ENCODE measurements around the gene PAPSS2.

Gene PAPSS2

GRCh38 chr10:87654212-87654611 is 5.5 kb upstream of the PAPSS2 start:
- no peak overlapping the region for H3K4me3 ChIP-seq (ENCODE audit: low read depth, low read length)
- TF ChIP-seq CTCF (IDR thresholded peaks at IDR 0.05; ENCODE audit: low read depth, low read length) = no peak

- no peak overlapping the region for H3K4me3 ChIP-seq (ENCODE audit: low read depth, low read length)
- peak; percentile 56 for TF ChIP-seq CTCF (IDR thresholded peaks at IDR 0.05; ENCODE audit: low read depth, low read length)
These were observed 3.1 kb upstream of the PAPSS2 start for GRCh38 chr10:87656431-87657072.

- no peak overlapping the region for H3K4me3 ChIP-seq (ENCODE audit: low read depth, low read length)
- no peak for TF ChIP-seq CTCF (IDR thresholded peaks at IDR 0.05; ENCODE audit: low read depth, low read length)
These were observed 2.3 kb upstream of the PAPSS2 start for GRCh38 chr10:87657371-87657770.

DNA sequence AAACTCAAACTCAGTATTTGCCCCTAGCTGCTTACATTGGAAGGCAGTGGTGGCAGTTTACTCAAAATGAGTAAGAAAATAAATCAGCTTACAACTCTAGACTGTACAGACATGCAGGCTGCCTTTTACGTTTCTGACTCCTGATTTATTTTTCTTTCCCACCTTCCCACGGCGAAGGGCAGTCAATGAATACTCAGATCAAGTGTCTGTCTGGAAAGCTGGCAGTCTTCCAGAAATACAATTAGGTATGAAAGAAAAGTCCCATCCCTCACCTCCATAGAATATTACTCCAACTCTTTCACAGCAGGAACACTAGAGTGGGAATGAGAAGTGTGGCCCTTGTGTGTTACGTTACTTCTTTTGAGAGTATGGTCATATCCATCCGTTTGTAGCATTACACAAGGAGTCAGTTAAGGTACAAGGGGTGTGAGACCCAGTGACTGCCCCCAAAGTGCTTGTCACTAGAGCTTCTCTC is 1.3 kb upstream of the PAPSS2 start:
- H3K4me3 ChIP-seq (ENCODE audit: low read depth, low read length) = no peak overlapping the region
- no peak for TF ChIP-seq CTCF (IDR thresholded peaks at IDR 0.05; ENCODE audit: low read depth, low read length)

DNA sequence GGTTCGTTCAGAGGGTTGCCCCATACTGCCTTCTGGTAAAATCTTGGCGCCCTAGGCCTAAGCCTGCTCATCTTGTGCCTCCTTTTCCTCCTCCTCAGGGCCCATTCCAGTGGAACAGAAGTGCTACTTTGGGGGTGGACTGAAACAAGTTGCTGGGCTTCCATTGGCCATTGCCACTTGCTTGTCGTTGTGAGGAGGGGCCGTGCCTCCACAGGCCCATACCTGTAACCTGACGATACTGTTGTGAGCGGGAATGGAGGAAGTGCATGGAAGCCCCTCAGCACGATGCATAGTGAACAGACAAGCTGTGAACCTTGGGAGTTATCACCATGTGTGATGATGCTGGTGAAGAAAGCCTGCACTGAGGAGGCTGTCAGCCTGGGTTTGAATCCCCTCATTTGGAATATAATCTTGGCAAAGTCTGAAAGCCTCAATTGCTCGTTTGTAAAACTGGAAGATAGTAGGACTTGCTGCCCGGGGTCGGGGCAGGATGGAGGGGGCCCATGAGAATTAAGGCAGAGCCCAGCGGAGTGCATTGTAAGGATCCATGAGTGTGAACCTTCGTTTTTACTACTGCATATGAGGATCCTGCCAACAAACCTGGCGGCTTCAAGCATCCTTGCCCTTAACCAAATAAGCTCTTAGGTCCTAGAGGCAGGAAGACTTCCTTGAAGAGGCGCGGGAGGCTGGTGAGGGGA is 671 bp upstream of the PAPSS2 start:
- peak overlapping the region; percentile 96 for H3K4me3 ChIP-seq (ENCODE audit: low read depth, low read length)
- no peak for TF ChIP-seq CTCF (IDR thresholded peaks at IDR 0.05; ENCODE audit: low read depth, low read length)

DNA sequence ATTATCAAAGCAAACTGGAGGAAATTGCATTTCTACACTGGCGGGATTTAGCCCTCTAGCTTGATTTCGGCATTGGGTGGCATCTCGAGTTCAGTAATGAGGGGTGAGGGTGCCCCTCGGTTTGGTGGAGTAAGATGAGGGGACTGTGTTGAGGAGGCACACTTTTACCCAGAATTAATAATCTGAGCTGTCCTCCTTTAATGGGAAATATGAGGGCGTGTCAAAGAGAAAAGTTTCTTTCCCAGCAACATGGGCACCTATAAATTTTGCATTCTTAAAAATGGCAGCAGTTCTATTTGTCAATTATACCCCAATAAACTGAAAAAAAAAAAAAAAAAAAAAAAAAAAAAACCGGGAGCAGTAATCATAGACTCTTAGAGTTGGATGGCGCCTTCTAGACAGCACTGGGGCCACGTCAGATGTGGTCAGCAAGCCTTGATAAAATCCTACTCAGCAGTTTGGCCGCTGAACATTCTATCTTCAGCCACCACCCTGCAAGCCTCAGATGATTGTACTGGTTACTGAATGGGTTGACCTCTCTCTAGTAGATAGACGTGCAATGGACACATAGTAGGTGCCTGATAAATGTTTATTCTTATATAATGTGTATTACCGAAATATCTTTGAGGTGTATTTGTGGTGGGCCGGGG is 931 bp downstream of the PAPSS2 start:
- peak overlapping the region; percentile 96 for H3K4me3 ChIP-seq (ENCODE audit: low read depth, low read length)
- no peak for TF ChIP-seq CTCF (IDR thresholded peaks at IDR 0.05; ENCODE audit: low read depth, low read length)

Measured in WI38 (cell line).